Endothelial cell of umbilical vein (primary cell): ENCODE results near the gene EXOC6B.

ENCODE experiments used
- CTCF ChIP-seq, 2 donors: IDR thresholded peaks; 1 replicate in 1 of 2; 2 replicates in 1 of 2; pipeline ENCODE4 v1.5.1; 2011; ENCODE audit warnings: low read length in 2 of 2, mild to moderate bottlenecking in 2 of 2, moderate library complexity in 2 of 2, control low read depth in 1 of 2, inconsistent platforms in 1 of 2, low read depth in 1 of 2; ENCODE audit not compliant: insufficient read depth in 1 of 2; ENCODE audit errors: extremely low read depth in 1 of 2
- EZH2 ChIP-seq: IDR thresholded peaks from 2 replicates; pipeline ENCODE4 v1.6.1; 2012; ENCODE audit warnings: borderline replicate concordance, low read depth, mild to moderate bottlenecking, moderate library complexity, low read length, inconsistent platforms; ENCODE audit not compliant: severe bottlenecking
- MYC ChIP-seq: IDR thresholded peaks from one replicate; pipeline ENCODE4 v1.6.1; 2011; ENCODE audit warnings: mild to moderate bottlenecking, low read depth, low read length
- POLR2A ChIP-seq: IDR thresholded peaks from 2 replicates; pipeline ENCODE4 v1.6.1; 2012; ENCODE audit warnings: low read depth, mild to moderate bottlenecking, control low read depth, low read length
- POLR2AphosphoS5 ChIP-seq: IDR thresholded peaks from 2 replicates; pipeline ENCODE4 v1.6.1; 2012; ENCODE audit warnings: low read depth, mild to moderate bottlenecking, control low read depth, low read length, moderate library complexity; ENCODE audit not compliant: insufficient read depth

- TF ChIP-seq EZH2: no peak
- no peak for TF ChIP-seq CTCF (IDR thresholded peaks at IDR 0.05; ENCODE audit: extremely low read depth in 1 of 2, insufficient read depth in 1 of 2, low read depth in 1 of 2, low read length in 2 of 2)
- TF ChIP-seq POLR2A: no peak
- TF ChIP-seq POLR2AphosphoS5: no peak
- TF ChIP-seq MYC: no peak
These were observed 249.4 kb downstream of the EXOC6B start for GRCh38 chr2:72576459-72576858.
